ENCODE data around the gene UNC5CL. TPM values are rescaled to one million over a fixed set of nuclear protein-coding genes. Genes with fewer than 3 reads are reported as not detected.

The UNC5CL gene
- total and polyA plus RNA-seq, 2 of the 8 experiments (the other 6 are each of a cell fraction or from before 2014, with no cell fraction given), result 1.3 to 1.7 TPM

DNA sequence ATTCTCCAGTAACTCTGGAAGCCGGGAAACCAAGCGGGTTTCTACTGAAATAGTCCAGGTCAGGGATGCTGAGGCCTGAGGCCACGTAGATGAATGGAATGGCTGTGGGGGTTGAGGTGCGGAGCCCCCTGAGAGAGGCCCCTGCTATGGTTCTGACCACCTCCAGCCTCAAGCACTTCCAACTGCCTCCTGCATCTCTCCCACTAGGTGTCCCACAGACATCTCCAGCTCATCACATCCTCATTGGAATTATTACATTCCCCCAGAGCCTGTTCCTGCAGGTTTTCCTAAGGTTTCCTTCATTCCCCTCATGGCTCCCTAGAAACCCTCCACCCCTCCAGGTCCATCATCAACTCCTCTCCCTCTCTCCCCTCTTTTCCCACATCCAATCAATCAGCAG, 48.7 kb downstream of the UNC5CL start:
- no peak overlapping the region for H3K4me3 ChIP-seq (ENCODE audit: extremely low read depth in 1 of 4, insufficient read depth in 2 of 4, low read depth in 3 of 4, low read length in 4 of 4)

More for the DNA sequence above, 48.7 kb downstream of the UNC5CL start:
- Histone ChIP-seq H3K27ac (ENCODE audit: low read depth, low read length) (no peak overlapping the region), H3K27me3 (replicated peaks in 1 of 4; ENCODE audit: control insufficient read depth in 3 of 4, extremely low read depth in 1 of 4, insufficient read depth in 3 of 4, low read length in 3 of 4) (peaks cover 0 to 2% (median 0%) of the 10 kb centered on the region in 4 experiments; a peak in 2 of 7 replicates), H2BK12ac (ENCODE audit: low read depth, low read length) (no peak overlapping the region), H3K56ac (replicated peaks; ENCODE audit: insufficient read length, low read depth, low read length) (no peak overlapping the region), H2BK20ac (ENCODE audit: low read length) (no peak overlapping the region), H2AFZ (ENCODE audit: low read length) (no peak overlapping the region), H3K23ac (ENCODE audit: insufficient read length) (no peak overlapping the region), H3K4ac (replicated peaks; ENCODE audit: insufficient read length, low read depth, low read length) (no peak overlapping the region), H3K79me2 (ENCODE audit: control insufficient read depth in 1 of 2, insufficient read depth in 2 of 2, low read length in 2 of 2) (no peaks in the 10 kb centered on the region), H3K9me3 (ENCODE audit: insufficient read depth in 2 of 2, low read depth in 1 of 2, low read length in 1 of 2) (no peaks in the 10 kb centered on the region), H3K36me3 (ENCODE audit: control insufficient read depth in 2 of 4, insufficient read depth in 4 of 4, low read length in 3 of 4) (no peaks in the 10 kb centered on the region), H2BK5ac (ENCODE audit: low read depth, low read length) (no peak overlapping the region), H3K4me2 (ENCODE audit: insufficient read depth in 1 of 2, low read depth in 2 of 2, low read length in 2 of 2) (no peak overlapping the region), H3K23me2 (ENCODE audit: low read depth, low read length) (no peaks in the 10 kb centered on the region; the same call in 1 of the 2 replicates), H4K20me1 (replicated peaks in 1 of 2; ENCODE audit: control insufficient read depth in 1 of 2, insufficient read depth in 2 of 2, low read length in 2 of 2) (no peaks in the 10 kb centered on the region), H4K8ac (ENCODE audit: extremely low read depth, insufficient read depth, low read length) (no peak overlapping the region), H4K91ac (replicated peaks; ENCODE audit: insufficient read length, low read length) (no peak overlapping the region), H3K14ac (ENCODE audit: insufficient read length) (no peak overlapping the region), H3K18ac (ENCODE audit: extremely low read depth, low read length) (no peak overlapping the region), H2BK15ac (ENCODE audit: low read length) (no peak overlapping the region), H2BK120ac (replicated peaks; ENCODE audit: low read depth, low read length) (no peak overlapping the region), H2AK5ac (ENCODE audit: low read depth, low read length) (no peak overlapping the region), H3K9ac (replicated peaks in 1 of 4; ENCODE audit: extremely low read depth in 1 of 4, low read depth in 3 of 4, low read length in 3 of 4) (no peak overlapping the region), H3K4me1 (replicated peaks in 1 of 4; ENCODE audit: control insufficient read depth in 3 of 4, insufficient read depth in 4 of 4, low read length in 3 of 4) (no peaks in the 10 kb centered on the region), H4K5ac (ENCODE audit: insufficient read length, low read depth, low read length) (no peak overlapping the region), H3K79me1 (ENCODE audit: low read depth, low read length) (no peaks in the 10 kb centered on the region)
- FAIRE-seq (no peak), DNase-seq (ENCODE audit: low read depth in 1 of 2, low spot score in 2 of 2) (no peak)
- WGBS, 2 experiments (ENCODE audit: extremely low coverage in 1 of 2, insufficient coverage in 1 of 2, insufficient read length in 1 of 2, insufficient replicate concordance in 2 of 2, low coverage in 1 of 2, low lambda C conversion rate in 2 of 2, missing lambda C conversion rate in 1 of 2), result 88% methylated on average over 4 of the region's 4 CpGs; no CpG with 5 or more reads in 1 of the 2 experiments
- TF ChIP-seq KDM5A (IDR thresholded peaks at IDR 0.05; ENCODE audit: low read length) (no peak), RNF2 (IDR thresholded peaks at IDR 0.05; ENCODE audit: borderline replicate concordance, low read depth, low read length, missing control alignments, poor library complexity, severe bottlenecking) (no peak), BACH1 (IDR thresholded peaks at IDR 0.05; ENCODE audit: low read length) (no peak), RAD21 (IDR thresholded peaks at IDR 0.05 in 1 of 2, conservative IDR thresholded peaks at IDR 0.05 in 1 of 2; ENCODE audit: low read depth in 2 of 2, low read length in 2 of 2) (0 out of 4 replicates have a peak, but pooled peaks of 1 of the 2 experiments have one; percentile 3), CREB1 (IDR thresholded peaks at IDR 0.05) (no peak)
- TF ChIP-seq, protein P1, sequence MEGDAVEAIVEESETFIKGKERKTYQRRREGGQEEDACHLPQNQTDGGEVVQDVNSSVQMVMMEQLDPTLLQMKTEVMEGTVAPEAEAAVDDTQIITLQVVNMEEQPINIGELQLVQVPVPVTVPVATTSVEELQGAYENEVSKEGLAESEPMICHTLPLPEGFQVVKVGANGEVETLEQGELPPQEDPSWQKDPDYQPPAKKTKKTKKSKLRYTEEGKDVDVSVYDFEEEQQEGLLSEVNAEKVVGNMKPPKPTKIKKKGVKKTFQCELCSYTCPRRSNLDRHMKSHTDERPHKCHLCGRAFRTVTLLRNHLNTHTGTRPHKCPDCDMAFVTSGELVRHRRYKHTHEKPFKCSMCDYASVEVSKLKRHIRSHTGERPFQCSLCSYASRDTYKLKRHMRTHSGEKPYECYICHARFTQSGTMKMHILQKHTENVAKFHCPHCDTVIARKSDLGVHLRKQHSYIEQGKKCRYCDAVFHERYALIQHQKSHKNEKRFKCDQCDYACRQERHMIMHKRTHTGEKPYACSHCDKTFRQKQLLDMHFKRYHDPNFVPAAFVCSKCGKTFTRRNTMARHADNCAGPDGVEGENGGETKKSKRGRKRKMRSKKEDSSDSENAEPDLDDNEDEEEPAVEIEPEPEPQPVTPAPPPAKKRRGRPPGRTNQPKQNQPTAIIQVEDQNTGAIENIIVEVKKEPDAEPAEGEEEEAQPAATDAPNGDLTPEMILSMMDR (IDR thresholded peaks at IDR 0.05; ENCODE audit: control extremely low read depth in 1 of 3, insufficient read depth in 1 of 3, low read depth in 1 of 3, low read length in 3 of 3), result peak in 2 of 3 experiments; percentile 4 to 12; a peak in 1 of 4 replicates
- CTCF ChIA-PET (ENCODE audit: partially characterized antibody), result interaction anchor here (0.8 to 2.1 kb wide), 7 partner anchors 10 to 37 kb away, joined by 3 to 9 read pairs (median 4); no protein-coding TSS in a partner anchor
- POLR2A ChIA-PET (ENCODE audit: partially characterized antibody), result interaction anchor here (1.0 kb wide), 1 partner anchor 38 kb away, joined by 3 read pairs; no protein-coding TSS in a partner anchor

Data from H1 (cell line).